C4-2B (cell line): Measurements from ENCODE around the gene ZNF384.

Experiments used
- CTCF ChIP-seq: fragments of 450-650 bp; conservative IDR thresholded peaks from 2 replicates; pipeline ENCODE4 v1.5.1; 2017; ENCODE audit warnings: mild to moderate bottlenecking
- ZFX ChIP-seq: fragments of 450-650 bp; IDR thresholded peaks from 2 replicates; pipeline ENCODE4 v1.6.1; 2017

DNA sequence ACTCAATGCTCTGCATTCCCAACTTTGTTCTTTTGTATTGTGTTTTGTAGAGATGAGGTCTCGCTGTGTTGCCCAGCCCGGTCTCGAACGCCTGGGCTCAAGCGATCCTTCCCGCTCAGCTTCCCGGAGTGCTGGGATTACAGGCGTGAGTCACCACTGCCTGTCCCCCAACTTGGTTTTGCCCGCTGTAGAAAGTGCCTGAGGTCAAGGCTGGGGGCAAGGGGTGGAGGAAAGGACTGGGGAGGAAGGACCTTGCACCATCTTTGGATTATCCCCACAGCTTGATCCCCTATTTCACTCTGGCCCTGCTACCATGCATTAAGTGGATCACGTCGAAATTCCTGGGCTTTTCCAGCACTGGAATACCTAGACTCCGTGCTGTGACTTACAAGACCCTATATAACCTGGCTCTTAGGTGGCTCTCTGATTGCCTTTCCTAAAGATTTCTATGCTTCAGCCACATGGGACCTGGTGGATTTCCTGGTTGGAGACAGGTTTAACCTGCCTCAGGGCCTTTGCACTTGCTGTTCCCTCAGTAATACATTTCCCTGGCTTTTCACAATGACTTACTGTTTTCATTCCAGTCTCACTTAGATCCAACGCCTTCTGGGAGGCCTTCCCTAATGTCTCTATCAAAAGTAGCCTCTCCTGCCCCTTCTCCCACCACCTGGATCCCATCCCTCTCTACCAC is 12.0 kb upstream of the ZNF384 start:
- TF ChIP-seq CTCF (no peak), ZFX (no peak)
